K562 (cell line): Measurements from ENCODE around the gene HSFX3. TPM values are rescaled to one million over a fixed set of nuclear protein-coding genes. Genes with fewer than 3 reads are reported as not detected.
A peak's percentile ranks its signal among the peaks of the same experiment; 100 is the strongest.

ENCODE experiments used
- ATAC-seq: fragments of 200-7000 bp; cut with Tn5 transposase; 3 replicates; pipeline ENCODE4 v1.9.1; 2020; ENCODE audit warnings: moderate library complexity
- BruUV-seq: library from RNA; stranded (reverse); fragments of 400-500 nt; replicated peaks from 2 replicates; lab custom pipeline; 2021; lab: Mats Ljungman, UMichigan
- CTCF ChIA-PET: fragments of 300-600 bp; formaldehyde crosslinking; extraction: SDS; loops from one replicate; lab custom pipeline; 2021; ENCODE audit warnings: low intra/inter-chr PET ratio; lab: Yijun Ruan, JAX
- POLR2A ChIA-PET: fragments of 300-600, 350-650 bp; sonication (Branson Sonifier 250); formaldehyde crosslinking; extraction: SDS; loops from one replicate; lab custom pipeline; 2021; ENCODE audit warnings: antibody characterized with exemption, inconsistent platforms; lab: Yijun Ruan, JAX
- DNase-seq, 4 experiments: peaks; one replicate each; pipeline versions ENCODE4 v3.0.0 to v3.0.0-alpha.2; 2011 to 2018; ENCODE audit warnings: low spot score in 3 of 4, mixed read lengths in 3 of 4; ENCODE audit errors: extremely low read depth in 1 of 4
- FAIRE-seq: peaks from 2 replicates; lab custom pipeline; 2011; peaks lifted over from hg19 to GRCh38; lab: Jason Lieb, UNC
- H2AFZ ChIP-seq: 2 replicates; pipeline ENCODE4 v1.6.0; 2011; ENCODE audit warnings: low read depth, low read length, control low read depth, inconsistent platforms
- H3K27ac ChIP-seq: fragments of 200-600 bp; 3 replicates; pipeline ENCODE4 v1.8.0; 2011; ENCODE audit warnings: low read depth, mild to moderate bottlenecking, control low read depth, inconsistent platforms, low read length, moderate library complexity, mixed read lengths; ENCODE audit errors: extremely low read depth
- H3K27me3 ChIP-seq, 2 experiments: fragments of 300-600 bp in 1 of 2; 2 replicates in 1 of 2; 3 replicates in 1 of 2; pipeline versions ENCODE4 v1.6.0 to v1.8.0; 2011; ENCODE audit warnings: inconsistent platforms in 2 of 2, low read length in 2 of 2, mild to moderate bottlenecking in 1 of 2, mixed read lengths in 1 of 2, moderate library complexity in 1 of 2; ENCODE audit not compliant: control insufficient read depth in 2 of 2, insufficient read depth in 2 of 2
- H3K36me3 ChIP-seq: fragments of 300-600 bp; 3 replicates; pipeline ENCODE4 v1.8.0; 2011; ENCODE audit warnings: mild to moderate bottlenecking, low read length, inconsistent platforms; ENCODE audit not compliant: control insufficient read depth, insufficient read depth
- H3K4me1 ChIP-seq, 2 experiments: fragments of 200-600 bp in 1 of 2; replicated peaks in 1 of 2; 2 replicates in 1 of 2; 3 replicates in 1 of 2; pipeline versions ENCODE4 v1.5.1 to v1.8.0; 2011; ENCODE audit warnings: inconsistent platforms in 2 of 2, low read length in 2 of 2, mild to moderate bottlenecking in 1 of 2, mixed read lengths in 1 of 2, moderate library complexity in 1 of 2; ENCODE audit not compliant: control insufficient read depth in 2 of 2, insufficient read depth in 2 of 2
- H3K4me2 ChIP-seq: 2 replicates; pipeline ENCODE4 v1.6.1; 2011; ENCODE audit warnings: low read length, control low read depth, inconsistent platforms, mixed read lengths; ENCODE audit not compliant: insufficient read depth
- H3K4me3 ChIP-seq: fragments of 200-600 bp; sonication (generic), shearing (Covaris generic); 2 replicates; pipeline ENCODE4 v1.5.1; 2016; ENCODE audit warnings: control low read depth, inconsistent platforms
- H3K79me2 ChIP-seq: fragments of 200-600 bp; 3 replicates; pipeline ENCODE4 v1.8.0; 2011; ENCODE audit warnings: low read length, inconsistent platforms; ENCODE audit not compliant: control insufficient read depth, insufficient read depth
- H3K9ac ChIP-seq, 2 experiments: 2 replicates each; pipeline versions ENCODE4 v1.6.0 to v1.6.1; 2011; ENCODE audit warnings: low read depth in 2 of 2, low read length in 2 of 2, control low read depth in 1 of 2, inconsistent platforms in 1 of 2, mild to moderate bottlenecking in 1 of 2, mixed read lengths in 1 of 2; ENCODE audit not compliant: insufficient read depth in 1 of 2
- H3K9me1 ChIP-seq: one replicate; pipeline ENCODE4 v1.6.0; 2011; ENCODE audit warnings: inconsistent platforms, mild to moderate bottlenecking, low read length, moderate library complexity; ENCODE audit not compliant: control insufficient read depth, insufficient read depth
- H3K9me3 ChIP-seq: replicated peaks from 2 replicates; pipeline ENCODE4 v1.5.1; 2011; ENCODE audit warnings: low read depth, low read length, inconsistent platforms; ENCODE audit not compliant: control insufficient read depth, insufficient read depth
- H4K20me1 ChIP-seq: replicated peaks from 2 replicates; pipeline ENCODE4 v1.6.1; 2011; ENCODE audit warnings: low read length, inconsistent platforms, mixed read lengths; ENCODE audit not compliant: control insufficient read depth, insufficient read depth
- CEBPB ChIP-seq: fragments of 450-650 bp; IDR thresholded peaks from 2 replicates; pipeline ENCODE4 v1.6.1; 2016; ENCODE audit warnings: missing genetic modification characterization, missing compliant biosample characterization
- CTBP1 ChIP-seq: fragments of 450-650 bp; IDR thresholded peaks from 2 replicates; pipeline ENCODE4 v1.6.1; 2016; ENCODE audit warnings: borderline replicate concordance
- HMGXB4 ChIP-seq: sonication (generic); formaldehyde crosslinking; IDR thresholded peaks from 2 replicates; pipeline ENCODE4 v1.8.1; 2023; ENCODE audit warnings: mild to moderate bottlenecking, missing genetic modification reagents
- NFE2 ChIP-seq: IDR thresholded peaks from 2 replicates; pipeline ENCODE4 v1.6.1; 2014; ENCODE audit warnings: antibody characterized with exemption, low read depth
- PTRF ChIP-seq: fragments of 450-650 bp; IDR thresholded peaks from 2 replicates; pipeline ENCODE4 v1.6.1; 2016; ENCODE audit warnings: mild to moderate bottlenecking, missing genetic modification characterization, missing compliant biosample characterization
- SMC3 ChIP-seq: conservative IDR thresholded peaks from 2 replicates; pipeline ENCODE4 v1.6.1; 2011; ENCODE audit warnings: low read depth, low read length, improper control_type of control experiment; ENCODE audit not compliant: insufficient read depth
- TAF1 ChIP-seq: IDR thresholded peaks from 2 replicates; pipeline ENCODE4 v1.6.1; 2011; ENCODE audit warnings: mild to moderate bottlenecking, low read length, moderate library complexity; ENCODE audit not compliant: insufficient read depth, control insufficient read depth, severe bottlenecking; ENCODE audit errors: extremely low read depth
- ZBTB7A ChIP-seq: IDR thresholded peaks from 2 replicates; pipeline ENCODE4 v1.6.1; 2011; ENCODE audit warnings: low read depth, mild to moderate bottlenecking, low read length, moderate library complexity, borderline replicate concordance; ENCODE audit not compliant: control insufficient read depth
- ZNF695 ChIP-seq: fragments of 450-650 bp; formaldehyde crosslinking; IDR thresholded peaks from 2 replicates; pipeline ENCODE4 v1.4.0; 2020; ENCODE audit warnings: mild to moderate bottlenecking, moderate library complexity
- WGBS: fragments of 100-300 bp; shearing (Covaris generic); methylation state at CpG from one replicate; pipeline ENCODE4 v1.1.6; 2016; ENCODE audit warnings: low coverage, mixed read lengths; ENCODE audit not compliant: insufficient coverage; ENCODE audit errors: missing lambda C conversion rate; 5-methylcytosine and 5-hydroxymethylcytosine counted together
- in situ Hi-C: fragments of 300-500 bp; cut with MboI; formaldehyde crosslinking; loops from 4 replicates; pipeline ENCODE4 v1.15.0; 2018; ENCODE audit warnings: inconsistent platforms, mixed read lengths
- intact Hi-C: fragments of 100-400 bp; cut with micrococcal nuclease; formaldehyde crosslinking; loops from 2 replicates; pipeline ENCODE4 v1.14.2; 2022
- polyA plus RNA-seq, 8 experiments: library from polyadenylated mRNA; depleted of rRNA in 4 of 8; stranded (reverse) in 5 of 8; unstranded in 3 of 8; fragments of >200 nt; fragmentation: Nextera tagmentation in 2 of 8; fragmentation: Illumina TruSeq in 1 of 8; extraction: Ambion mirVana in 2 of 8; extraction: Trizol in 1 of 8; gene quantifications; 2 replicates each; pipeline versions ENCODE4 v1.2.1 to v1.2.3, GENCODE V29; 2011 to 2014; ENCODE audit warnings: inconsistent platforms in 1 of 8, missing spikeins in 1 of 8
- total RNA-seq, 7 experiments: library from RNA; depleted of rRNA in 6 of 7; stranded (reverse); fragments of >200 nt in 6 of 7; fragmentation: Illumina TruSeq in 2 of 7; extraction: Trizol in 2 of 7; gene quantifications; 2 replicates each; pipeline versions ENCODE4 v1.2.1 to v1.2.3, GENCODE V29; 2011 to 2021; ENCODE audit warnings: low replicate concordance in 1 of 7

Gene HSFX3
- total and polyA plus RNA-seq, 9 of the 15 experiments (the other 6 are each of a cell fraction or from before 2014, with no cell fraction given), result 0.08 to 0.10 TPM; not detected in 7

- TF ChIP-seq ZBTB7A (no peak), ZNF695 (CRISPR knock-in tag) (no peak), CTBP1 (no peak), HMGXB4 (no peak), NFE2 (no peak), SMC3 (no peak), TAF1 (no peak)
Observed at GRCh38 chrX:149571770-149572169, 22.0 kb upstream of the HSFX3 start (continued).

- DNase-seq, result peak in 1 of 4 experiments; percentile 2
- no peak for ATAC-seq
- Histone ChIP-seq H4K20me1 (no peaks in the 10 kb centered on the region), H3K36me3 (no peaks in the 10 kb centered on the region), H3K4me2 (no peak overlapping the region), H3K4me3 (no peak overlapping the region), H3K9me1 (no peaks in the 10 kb centered on the region), H3K27me3 (0 out of 5 replicates have a peak, but pooled peaks cover 0 to 4% of the 10 kb centered on the region in 2 experiments), H3K27ac (no peak overlapping the region), H3K4me1 (peaks cover 0 to 3% of the 10 kb centered on the region in 2 experiments; a peak in 2 of 5 replicates), H2AFZ (no peak overlapping the region), H3K9me3 (no peaks in the 10 kb centered on the region), H3K9ac (no peak overlapping the region), H3K79me2 (no peaks in the 10 kb centered on the region)
- intact Hi-C loops (no loop called here), in situ Hi-C loops (loop anchor here (10.0 kb wide), 1 partner anchor 56 kb away; no protein-coding TSS in a partner anchor)
- ChIA-PET POLR2A (no interaction called here), CTCF (no interaction called here)
- WGBS, result 3% methylated on average over 5 of the region's 6 CpGs
- no peak for FAIRE-seq
- TF ChIP-seq CEBPB (tag) (peak; percentile 18; the same call in 1 of the 2 replicates), PTRF (tag) (no peak)
- no TSS peak for BruUV-seq
Observed at GRCh38 chrX:149570668-149571067, 20.9 kb upstream of the HSFX3 start.
